ENCODE measurements around the gene AURKA. TPM values are rescaled to one million over a fixed set of nuclear protein-coding genes. Genes with fewer than 3 reads are reported as not detected.

Gene AURKA
- total and polyA plus RNA-seq, 9 of the 15 experiments (the other 6 are each of a cell fraction or from before 2014, with no cell fraction given): 72.7 to 162 (median 113) TPM

- TF ChIP-seq ATF1 (CRISPR knock-in tag; IDR thresholded peaks at IDR 0.05) (peak; percentile 40), ATF1 (tag; IDR thresholded peaks at IDR 0.05) (peak; percentile 98), MCM2 (IDR thresholded peaks at IDR 0.05; ENCODE audit: low read depth) (no peak), SMARCA4 (IDR thresholded peaks at IDR 0.05) (peak; percentile 38), KAT8 (IDR thresholded peaks at IDR 0.05; ENCODE audit: low read depth) (no peak), NCOA4 (IDR thresholded peaks at IDR 0.05; ENCODE audit: partially characterized antibody) (peak; percentile 40), BRD4 (IDR thresholded peaks at IDR 0.05) (no peak; the same call in 1 of the 2 replicates), SMARCE1 (IDR thresholded peaks at IDR 0.05) (no peak), SIN3A (IDR thresholded peaks at IDR 0.05; ENCODE audit: borderline replicate concordance in 2 of 2, control insufficient read depth in 1 of 2, low read depth in 2 of 2, low read length in 2 of 2) (peak; percentile 88 to 89; a peak in 3 of 4 replicates), ERF (CRISPR knock-in tag; IDR thresholded peaks at IDR 0.05) (no peak), TCF7 (IDR thresholded peaks at IDR 0.05; ENCODE audit: borderline replicate concordance) (peak; percentile 84), NFE2L1 (tag; IDR thresholded peaks at IDR 0.05; ENCODE audit: borderline replicate concordance, low read depth) (no peak), TFE3 (CRISPR knock-in tag; IDR thresholded peaks at IDR 0.05) (no peak), FOXM1 (IDR thresholded peaks at IDR 0.05; ENCODE audit: low read depth) (peak; percentile 100), FOXM1 (CRISPR knock-in tag; IDR thresholded peaks at IDR 0.05; ENCODE audit: low read depth) (peak; percentile 51), ZKSCAN8 (CRISPR knock-in tag; IDR thresholded peaks at IDR 0.05) (no peak), NUFIP1 (IDR thresholded peaks at IDR 0.05; ENCODE audit: partially characterized antibody) (no peak), DLX4 (CRISPR knock-in tag; IDR thresholded peaks at IDR 0.05) (no peak), ZBTB1 (CRISPR knock-in tag; IDR thresholded peaks at IDR 0.05; ENCODE audit: borderline replicate concordance, low read depth) (no peak), MYC (IDR thresholded peaks at IDR 0.05; ENCODE audit: low read depth, low read length) (peak; percentile 98), MYC (CRISPR knock-in tag; IDR thresholded peaks at IDR 0.05; ENCODE audit: borderline replicate concordance, low read depth) (no peak), JUNB (CRISPR knock-in tag; conservative IDR thresholded peaks at IDR 0.05) (no peak), HNRNPLL (IDR thresholded peaks at IDR 0.05; ENCODE audit: low read depth, low read length, poor library complexity, severe bottlenecking) (peak; percentile 99), DIDO1 (tag; IDR thresholded peaks at IDR 0.05; ENCODE audit: low read depth) (peak; percentile 95), MAZ (CRISPR knock-in tag; conservative IDR thresholded peaks at IDR 0.05 in 1 of 2, IDR thresholded peaks at IDR 0.05 in 1 of 2) (peak; percentile 78 to 80), ID3 (CRISPR knock-in tag; IDR thresholded peaks at IDR 0.05) (no peak), ID3 (tag; IDR thresholded peaks at IDR 0.05) (peak; percentile 89), E2F3 (CRISPR knock-in tag; IDR thresholded peaks at IDR 0.05) (0 out of 2 replicates have a peak, but pooled peaks have one; percentile 57), CTBP1 (IDR thresholded peaks at IDR 0.05; ENCODE audit: borderline replicate concordance) (peak; percentile 73), ZNF408 (CRISPR knock-in tag; IDR thresholded peaks at IDR 0.05; ENCODE audit: low read depth) (no peak)
Measured at GRCh38 chr20:56392132-56392880, at the start of gene AURKA, which contains the start of gene CSTF1 (continued).

All from K562 (cell line).